Gastrocnemius medialis (tissue), 4 donors: ENCODE data around the gene RIMS4. TPM values are rescaled to one million over a fixed set of nuclear protein-coding genes. Genes with fewer than 3 reads are reported as not detected.

Experiments used
- ATAC-seq, 2 donors: fragments of 150-250 bp; one replicate each; pipeline ENCODE4 v1.9.1; 2016
- DNase-seq, 2 donors: peaks; one replicate each; pipeline ENCODE4 v3.0.0-alpha.2; 2019
- H3K27ac ChIP-seq, 4 donors: fragments of 200-600 bp; sonication (generic); 1 replicate in 1 of 4; 2 replicates in 3 of 4; pipeline ENCODE4 v1.5.1; 2016 to 2018; ENCODE audit warnings: mild to moderate bottlenecking in 2 of 4, moderate library complexity in 1 of 4
- H3K27me3 ChIP-seq, 3 donors: fragments of 200-600 bp; sonication (generic) in 2 of 3; 1 replicate in 1 of 3; 2 replicates in 2 of 3; pipeline versions ENCODE4 v1.5.1 to v1.6.0; 2016 to 2019; ENCODE audit warnings: mild to moderate bottlenecking in 1 of 3, moderate library complexity in 1 of 3
- H3K36me3 ChIP-seq, 2 donors: fragments of 200-600 bp; sonication (generic) in 1 of 2; one replicate each; pipeline ENCODE4 v1.5.1; 2017 to 2018
- H3K4me1 ChIP-seq, 2 donors: fragments of 200-600 bp; sonication (generic) in 1 of 2; one replicate each; pipeline ENCODE4 v1.5.1; 2016 to 2017; ENCODE audit warnings: mild to moderate bottlenecking in 2 of 2
- H3K4me3 ChIP-seq, 4 donors: fragments of 200-600 bp; sonication (generic) in 3 of 4; 1 replicate in 1 of 4; 2 replicates in 3 of 4; pipeline ENCODE4 v1.5.1; 2016 to 2019; ENCODE audit warnings: mild to moderate bottlenecking in 2 of 4
- H3K9me3 ChIP-seq, 3 donors: fragments of 200-600 bp; sonication (generic) in 2 of 3; 1 replicate in 1 of 3; 2 replicates in 2 of 3; pipeline ENCODE4 v1.5.1; 2016 to 2019
- CTCF ChIP-seq, 5 experiments: fragments of 450-650 bp in 3 of 5; fragments of 200-600 bp in 2 of 5; sonication (generic) in 2 of 5; IDR thresholded peaks in 4 of 5; conservative IDR thresholded peaks in 1 of 5; 1 replicate in 4 of 5; 2 replicates in 1 of 5; pipeline ENCODE4 v1.5.1; 2016 to 2019; ENCODE audit warnings: antibody characterized with exemption in 5 of 5, mild to moderate bottlenecking in 3 of 5, moderate library complexity in 3 of 5
- POLR2A ChIP-seq, 2 donors: fragments of 450-650 bp; IDR thresholded peaks; one replicate each; pipeline ENCODE4 v1.6.1; 2017; ENCODE audit warnings: antibody characterized with exemption in 2 of 2, mild to moderate bottlenecking in 2 of 2, moderate library complexity in 2 of 2
- in situ Hi-C, 4 donors: fragments of 200-750 bp; cut with MboI; loops; one replicate each; pipeline versions ENCODE4 v1.15.0 to v1.8.0; 2017; ENCODE audit warnings: low sequenced_read_pairs in 4 of 4
- intact Hi-C: fragments of 100-400 bp; cut with DNase I; formaldehyde crosslinking; loops from one replicate; pipeline ENCODE4 v1.15.1; 2023; ENCODE audit warnings: low total_unique reads
- total RNA-seq, 4 donors: library from RNA; depleted of rRNA; stranded (reverse); fragments of >200 nt; gene quantifications; one replicate each; pipeline versions ENCODE4 v1.1.0 to v1.2.3, GENCODE V29; 2016

RIMS4 gene
- total RNA-seq, 4 donors from 2014 or later: 0.13 to 0.41 TPM; not detected in 2

- in situ Hi-C loops (no loop called here), intact Hi-C loops (no loop called here)
- DNase-seq (no peak), ATAC-seq (no peak)
- Histone ChIP-seq H3K4me1 (no peaks in the 10 kb centered on the region), H3K36me3 (no peaks in the 10 kb centered on the region), H3K27me3 (no peaks in the 10 kb centered on the region), H3K9me3 (no peaks in the 10 kb centered on the region), H3K27ac (no peak overlapping the region), H3K4me3 (no peak overlapping the region)
- no peak for TF ChIP-seq CTCF (IDR thresholded peaks at IDR 0.05 in 4 of 5, conservative IDR thresholded peaks at IDR 0.05 in 1 of 5)
- TF ChIP-seq POLR2A (IDR thresholded peaks at IDR 0.05): no peak
These were observed 41.2 kb upstream of the RIMS4 start for GRCh38 chr20:44851545-44851944.

DNA sequence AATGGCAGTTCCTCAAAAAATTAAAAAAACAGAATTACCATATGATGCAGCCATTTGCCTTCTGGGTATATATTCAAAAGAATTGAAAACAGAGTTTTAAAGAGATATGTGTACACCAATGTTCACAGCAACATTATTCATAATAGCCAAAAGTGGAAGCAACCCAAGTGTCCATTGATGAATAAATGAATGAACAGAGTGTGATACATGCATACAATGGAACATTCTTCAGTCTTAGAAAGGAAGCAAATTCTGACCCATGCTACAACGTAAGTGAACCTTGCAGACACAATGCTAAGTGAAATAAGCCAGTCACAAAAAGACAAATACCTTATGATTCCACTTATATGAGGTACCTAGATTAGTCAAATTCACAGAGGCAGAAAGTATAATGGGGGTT, 40.5 kb upstream of the RIMS4 start:
- H3K9me3 ChIP-seq: no peaks in the 10 kb centered on the region
- no peak overlapping the region for H3K27ac ChIP-seq
- intact Hi-C loops: no loop called here
- in situ Hi-C loops: no loop called here
- no peak for ATAC-seq
- no peaks in the 10 kb centered on the region for H3K36me3 ChIP-seq
- DNase-seq: no peak
- no peak for TF ChIP-seq POLR2A (IDR thresholded peaks at IDR 0.05)
- no peak for TF ChIP-seq CTCF (IDR thresholded peaks at IDR 0.05 in 4 of 5, conservative IDR thresholded peaks at IDR 0.05 in 1 of 5)
- H3K4me3 ChIP-seq: no peak overlapping the region
- H3K4me1 ChIP-seq: no peaks in the 10 kb centered on the region
- no peaks in the 10 kb centered on the region for H3K27me3 ChIP-seq

GRCh38 chr20:44850272-44850671, 39.9 kb upstream of the RIMS4 start:
- Histone ChIP-seq H3K4me1 (no peaks in the 10 kb centered on the region), H3K27ac (no peak overlapping the region), H3K4me3 (no peak overlapping the region), H3K27me3 (no peaks in the 10 kb centered on the region), H3K36me3 (no peaks in the 10 kb centered on the region), H3K9me3 (no peaks in the 10 kb centered on the region)
- no peak for TF ChIP-seq POLR2A (IDR thresholded peaks at IDR 0.05)
- no peak for TF ChIP-seq CTCF (IDR thresholded peaks at IDR 0.05 in 4 of 5, conservative IDR thresholded peaks at IDR 0.05 in 1 of 5)
- intact Hi-C loops: no loop called here
- ATAC-seq (no peak), DNase-seq (no peak)
- in situ Hi-C loops: no loop called here

DNA sequence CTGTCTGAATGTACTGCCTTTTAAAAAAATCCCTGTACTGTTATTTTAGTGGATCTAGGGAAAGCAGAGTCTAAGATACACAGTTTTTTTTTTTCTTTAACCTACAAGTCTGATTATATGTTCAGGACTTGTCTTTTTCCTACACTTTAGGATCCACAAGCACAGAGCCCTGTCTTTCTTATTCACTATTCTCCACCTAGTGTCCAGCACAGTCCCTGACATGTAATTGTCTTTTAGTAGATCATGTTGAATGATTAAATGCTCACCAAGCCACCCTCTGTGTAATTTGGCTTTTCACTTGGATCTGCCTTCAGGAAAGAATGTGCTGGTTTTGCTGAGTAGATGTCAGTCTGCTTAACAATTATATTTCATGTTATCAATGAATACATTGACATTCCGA, 39.4 kb upstream of the RIMS4 start:
- no peaks in the 10 kb centered on the region for H3K9me3 ChIP-seq
- H3K27ac ChIP-seq: no peak overlapping the region
- TF ChIP-seq CTCF (IDR thresholded peaks at IDR 0.05 in 4 of 5, conservative IDR thresholded peaks at IDR 0.05 in 1 of 5) (no peak), POLR2A (IDR thresholded peaks at IDR 0.05) (no peak)
- no peaks in the 10 kb centered on the region for H3K36me3 ChIP-seq
- no peak overlapping the region for H3K4me3 ChIP-seq
- no peaks in the 10 kb centered on the region for H3K4me1 ChIP-seq
- no peaks in the 10 kb centered on the region for H3K27me3 ChIP-seq
- intact Hi-C loops: no loop called here
- DNase-seq (no peak), ATAC-seq (no peak)
- in situ Hi-C loops: no loop called here

GRCh38 chr20:44848254-44849015, 38.1 kb upstream of the RIMS4 start:
- in situ Hi-C loops (no loop called here), intact Hi-C loops (no loop called here)
- H3K9me3 ChIP-seq: no peaks in the 10 kb centered on the region
- no peaks in the 10 kb centered on the region for H3K36me3 ChIP-seq
- DNase-seq: no peak
- ATAC-seq: no peak
- H3K4me3 ChIP-seq: no peak overlapping the region
- no peaks in the 10 kb centered on the region for H3K4me1 ChIP-seq
- no peak overlapping the region for H3K27ac ChIP-seq
- peaks cover 0 to 2% (median 0%) of the 10 kb centered on the region in 3 donors for H3K27me3 ChIP-seq
- TF ChIP-seq POLR2A (IDR thresholded peaks at IDR 0.05): no peak
- TF ChIP-seq CTCF (IDR thresholded peaks at IDR 0.05 in 4 of 5, conservative IDR thresholded peaks at IDR 0.05 in 1 of 5): no peak
